ENCODE results near the gene MLX.

GRCh38 chr17:42566215-42566882, 551 bp upstream of the MLX start:
- TF ChIP-seq BCL11A (IDR thresholded peaks at IDR 0.05; ENCODE audit: low read depth, low read length) (no peak), CREB1 (IDR thresholded peaks at IDR 0.05; ENCODE audit: low read depth) (no peak), BACH1 (IDR thresholded peaks at IDR 0.05; ENCODE audit: borderline replicate concordance) (no peak), EZH2 (IDR thresholded peaks at IDR 0.05; ENCODE audit: borderline replicate concordance, control insufficient read depth, low read depth, low read length) (no peak), POLR2A (IDR thresholded peaks at IDR 0.05; ENCODE audit: low read depth, low read length) (no peak), RCOR1 (conservative IDR thresholded peaks at IDR 0.05; ENCODE audit: low read depth, low read length) (no peak), CTCF (IDR thresholded peaks at IDR 0.05 in 2 of 3, conservative IDR thresholded peaks at IDR 0.05 in 1 of 3; ENCODE audit: control insufficient read depth in 2 of 3, extremely low read depth in 1 of 3, insufficient read depth in 1 of 3, low read depth in 3 of 3, low read length in 3 of 3) (no peak)
